HTERT RPE-1 (cell line): ENCODE data around the gene UST.
"Not testable (repeated sequence)": the region's sequence is repeated elsewhere in the genome, so short reads cannot be mapped to it uniquely, and the experiment has no call there.

Experiments
- in situ Hi-C: fragments of 300-500 bp; cut with MboI; formaldehyde crosslinking; loops from 4 replicates; pipeline ENCODE4 v1.14.3; 2020; ENCODE audit warnings: low sequenced_read_pairs

Gene UST

GRCh38 chr6:149078211-149078782 is 331.5 kb downstream of the UST start:
- in situ Hi-C loops, result no loop called here

- in situ Hi-C loops, result no loop called here
These were observed 332.6 kb downstream of the UST start for GRCh38 chr6:149079456-149079855.

- in situ Hi-C loops, result no loop called here
These were observed 333.2 kb downstream of the UST start for GRCh38 chr6:149079911-149080491.

GRCh38 chr6:149080511-149080910 is 333.7 kb downstream of the UST start:
- in situ Hi-C loops, result no loop called here

DNA sequence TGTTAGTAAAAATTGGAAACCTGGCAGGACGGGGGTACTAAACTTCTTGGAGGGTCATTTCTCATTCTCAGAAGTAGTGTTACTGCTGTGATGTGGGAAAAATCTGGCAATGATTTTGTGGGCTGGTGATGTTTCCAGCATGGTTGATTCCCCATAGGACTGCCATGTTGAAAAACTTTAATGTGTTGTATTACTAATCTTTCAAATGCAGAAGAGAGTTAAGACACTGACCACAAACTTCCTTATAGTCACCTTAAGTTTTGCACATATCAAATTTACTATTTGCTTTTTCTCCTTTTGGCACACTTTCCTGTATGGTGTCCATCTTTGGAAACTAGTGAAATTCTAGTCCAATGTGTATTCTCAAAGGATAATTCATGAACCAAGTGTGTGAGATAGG is 334.5 kb downstream of the UST start:
- in situ Hi-C loops, result no loop called here

- in situ Hi-C loops, result no loop called here
These were observed 335.5 kb downstream of the UST start for GRCh38 chr6:149082320-149082719.

DNA sequence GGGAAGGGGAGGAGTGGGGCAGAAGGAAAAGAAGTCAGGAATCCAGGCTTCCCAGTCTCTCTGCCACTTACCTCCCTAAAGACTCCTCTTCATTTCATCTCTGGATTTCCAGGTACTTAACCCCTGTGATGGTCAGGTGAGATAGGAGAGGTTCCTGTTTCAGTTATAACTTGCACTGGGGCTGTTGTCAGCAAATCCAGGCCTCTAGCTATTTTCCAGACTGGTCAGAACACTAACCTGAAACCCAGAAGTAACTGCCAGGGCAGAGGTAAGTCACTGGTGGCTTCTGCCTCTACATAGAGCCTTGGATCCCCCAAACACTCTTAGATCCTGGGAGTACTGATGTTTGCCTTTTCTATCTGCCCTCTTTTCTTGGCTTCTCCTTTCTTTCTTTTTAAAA is 337.2 kb downstream of the UST start:
- in situ Hi-C loops, result no loop called here

DNA sequence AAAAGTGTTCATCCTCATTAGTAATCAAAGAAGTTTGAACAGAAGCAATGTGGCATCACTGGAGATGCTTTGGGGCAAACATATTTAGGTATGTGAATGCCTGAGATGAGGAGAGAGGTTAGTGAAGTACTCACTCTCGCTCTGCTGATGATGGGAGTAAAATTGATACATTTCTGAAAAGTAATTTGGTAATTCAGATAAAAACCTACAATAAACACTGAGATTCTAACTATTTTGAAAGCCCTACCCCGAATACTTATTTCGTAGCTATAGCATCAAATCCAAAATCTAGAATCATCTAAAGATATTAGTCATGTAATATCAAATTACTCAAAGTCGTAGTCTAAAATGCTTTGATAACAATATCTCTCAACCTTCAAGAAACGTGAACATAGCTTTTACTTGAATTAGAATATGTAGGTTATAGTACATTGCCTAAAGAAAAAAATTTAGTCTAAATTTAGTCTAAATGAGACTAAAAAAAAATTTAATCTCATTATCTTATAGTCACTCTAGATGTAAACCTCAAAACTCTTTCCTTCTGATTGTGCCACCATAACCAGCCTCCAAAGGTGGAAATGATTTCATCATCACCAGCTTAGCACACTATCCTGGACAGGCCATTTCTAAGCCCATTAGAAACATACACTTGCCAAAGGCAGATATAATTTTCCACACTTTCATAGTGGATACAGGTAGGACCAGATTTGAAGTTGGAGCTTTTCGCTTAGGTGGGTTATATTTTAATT is 338.2 kb downstream of the UST start:
- in situ Hi-C loops, result no loop called here

DNA sequence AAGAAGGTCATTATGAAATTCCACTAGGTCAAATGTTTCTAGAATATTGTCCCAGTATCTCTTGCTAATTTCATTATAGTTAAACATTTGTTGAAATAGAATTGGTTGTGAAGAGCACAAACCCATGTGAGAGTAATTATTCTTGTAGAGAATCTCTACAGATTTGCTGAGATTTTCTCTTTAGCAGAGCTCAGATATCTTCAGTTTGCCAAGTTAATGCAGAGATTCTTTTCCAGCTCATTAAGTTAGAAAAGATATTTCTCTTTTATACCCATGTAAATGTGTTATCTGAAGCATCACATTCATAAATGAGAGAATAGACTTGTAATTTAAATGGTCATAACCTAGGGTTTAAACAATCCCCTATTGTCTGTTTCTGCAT is 338.7 kb downstream of the UST start:
- in situ Hi-C loops, result no loop called here

DNA sequence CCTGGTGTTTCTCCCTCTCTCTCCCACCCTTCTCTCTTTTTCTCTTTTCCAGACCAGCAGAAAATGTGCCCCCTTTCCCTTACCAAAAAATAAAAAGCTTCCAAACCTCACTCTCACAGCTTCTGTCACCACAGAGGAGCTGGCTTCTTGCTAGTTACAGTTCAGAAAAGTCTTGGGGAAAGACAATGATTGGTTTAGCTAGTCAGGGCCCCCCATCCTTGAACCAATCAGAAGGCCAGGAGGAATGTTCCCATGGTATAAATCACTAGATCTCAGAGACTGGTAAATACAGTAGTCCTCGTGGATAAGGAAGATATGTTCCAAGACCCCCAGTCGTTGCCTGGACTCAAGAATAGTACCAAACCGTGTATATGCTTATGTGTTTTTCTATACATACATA is 339.5 kb downstream of the UST start:
- in situ Hi-C loops, result no loop called here

DNA sequence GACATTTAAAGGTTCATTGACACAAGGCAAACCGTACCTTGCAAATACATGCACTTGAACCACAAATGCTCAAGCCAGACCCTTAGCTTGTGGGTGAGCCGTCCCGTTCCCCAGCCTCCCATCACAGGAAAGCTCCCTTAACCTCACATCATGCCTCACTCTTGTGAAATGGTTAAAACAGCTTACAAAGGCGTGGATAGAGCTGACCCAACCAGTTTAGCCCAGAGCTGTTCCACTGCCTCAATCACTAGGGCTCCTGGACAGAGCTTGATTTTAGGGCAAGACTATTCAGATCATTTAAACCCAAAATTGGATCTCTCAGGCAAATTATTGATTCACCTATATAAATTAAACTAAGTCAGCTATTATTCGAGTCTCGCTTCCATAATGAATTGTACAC is 341.1 kb downstream of the UST start:
- in situ Hi-C loops, result no loop called here

GRCh38 chr6:149088361-149088760 is 341.5 kb downstream of the UST start:
- in situ Hi-C loops, result no loop called here

GRCh38 chr6:149089510-149089909 is 342.7 kb downstream of the UST start:
- in situ Hi-C loops, result no loop called here

- in situ Hi-C loops, result no loop called here
These were observed 344.1 kb downstream of the UST start for GRCh38 chr6:149090937-149091336.

GRCh38 chr6:149093643-149094042 is 346.8 kb downstream of the UST start:
- in situ Hi-C loops, result no loop called here

GRCh38 chr6:149094156-149094555 is 347.3 kb downstream of the UST start:
- in situ Hi-C loops, result no loop called here

GRCh38 chr6:149094934-149095351 is 348.1 kb downstream of the UST start:
- in situ Hi-C loops, result no loop called here

GRCh38 chr6:149095842-149096241 is 349.0 kb downstream of the UST start:
- in situ Hi-C loops, result no loop called here

DNA sequence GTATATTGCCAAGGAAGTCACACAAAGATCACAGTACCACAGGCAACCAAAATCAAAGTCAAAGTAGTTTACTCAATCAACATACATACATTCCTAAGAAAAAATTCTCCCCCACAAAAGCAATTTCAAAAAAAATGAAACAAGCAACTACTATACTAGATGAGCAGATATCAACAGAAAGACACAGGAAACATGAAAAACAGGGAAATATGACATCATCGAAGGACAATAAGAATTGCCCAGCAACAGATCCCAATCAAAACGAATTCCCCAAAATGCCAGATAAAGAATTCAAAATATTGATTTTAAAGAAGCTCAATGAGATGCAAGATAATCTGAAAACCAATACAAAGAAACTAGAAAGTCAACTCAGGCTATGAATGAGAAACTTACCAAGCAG is 351.0 kb downstream of the UST start:
- in situ Hi-C loops, result no loop called here

GRCh38 chr6:149098700-149099276 is 352.0 kb downstream of the UST start:
- in situ Hi-C loops, result no loop called here

GRCh38 chr6:149102324-149102723 is 355.5 kb downstream of the UST start:
- in situ Hi-C loops, result no loop called here

GRCh38 chr6:149103950-149104349 is 357.1 kb downstream of the UST start:
- in situ Hi-C loops, result not testable (repeated sequence)
